IMR-90 (cell line): ENCODE data around the gene PIEZO2. TPM values are rescaled to one million over a fixed set of nuclear protein-coding genes. Genes with fewer than 3 reads are reported as not detected.

Source experiments
- ATAC-seq: fragments of 200-7000 bp; cut with Tn5 transposase; 2 replicates; pipeline ENCODE4 v1.9.1; 2020; ENCODE audit warnings: low read depth, mild to moderate bottlenecking, moderate library complexity
- BruUV-seq: library from RNA; stranded (reverse); fragments of 400-500 nt; replicated peaks from 2 replicates; lab custom pipeline; 2021; lab: Mats Ljungman, UMichigan
- CTCF ChIA-PET: fragments of 300-600 bp; formaldehyde crosslinking; extraction: SDS; loops from one replicate; lab custom pipeline; 2021; ENCODE audit warnings: antibody characterized with exemption; lab: Yijun Ruan, JAX
- POLR2A ChIA-PET: fragments of 300-600 bp; sonication (Branson Sonifier 250); formaldehyde crosslinking; loops from one replicate; lab custom pipeline; 2022; ENCODE audit warnings: antibody characterized with exemption; ENCODE audit not compliant: unreplicated experiment; lab: Charles Lee
- DNase-seq: peaks from one replicate; pipeline ENCODE4 v3.0.0; 2013
- H2AFZ ChIP-seq: replicated peaks from 2 replicates; pipeline ENCODE3; 2013; ENCODE audit warnings: low read length, mild to moderate bottlenecking; ENCODE audit not compliant: poor library complexity
- H2AK5ac ChIP-seq: 2 replicates; pipeline ENCODE4 v1.6.1; 2013; ENCODE audit warnings: low read depth, low read length, inconsistent platforms
- H2AK9ac ChIP-seq: replicated peaks from 2 replicates; pipeline ENCODE3; 2013; ENCODE audit warnings: mild to moderate bottlenecking, low read depth, low read length, moderate library complexity; ENCODE audit not compliant: poor library complexity
- H2BK120ac ChIP-seq: 2 replicates; pipeline ENCODE4 v1.6.1; 2013; ENCODE audit warnings: low read depth, low read length, inconsistent platforms
- H2BK15ac ChIP-seq: 3 replicates; pipeline ENCODE4 v1.6.1; 2013; ENCODE audit warnings: low read depth, low read length, inconsistent platforms
- H2BK20ac ChIP-seq: 2 replicates; pipeline ENCODE4 v1.6.1; 2013; ENCODE audit warnings: low read depth, mild to moderate bottlenecking, inconsistent platforms, low read length, moderate library complexity
- H2BK5ac ChIP-seq: 2 replicates; pipeline ENCODE4 v1.6.1; 2013; ENCODE audit warnings: mild to moderate bottlenecking, low read depth, low read length, inconsistent platforms; ENCODE audit not compliant: poor library complexity, severe bottlenecking
- H3K14ac ChIP-seq: replicated peaks from 2 replicates; pipeline ENCODE4 v1.6.1; 2013; ENCODE audit warnings: low read depth, low read length, inconsistent platforms
- H3K18ac ChIP-seq: 2 replicates; pipeline ENCODE4 v1.6.1; 2013; ENCODE audit warnings: low read depth, low read length, control low read depth
- H3K23ac ChIP-seq: 2 replicates; pipeline ENCODE4 v1.6.1; 2013; ENCODE audit warnings: low read depth, low read length, inconsistent platforms
- H3K27ac ChIP-seq: 2 replicates; pipeline ENCODE4 v1.5.1; 2013; ENCODE audit warnings: mild to moderate bottlenecking, control low read depth, low read length; ENCODE audit not compliant: insufficient read depth
- H3K27me3 ChIP-seq: 2 replicates; pipeline ENCODE4 v1.6.1; 2013; ENCODE audit warnings: low read length; ENCODE audit not compliant: control insufficient read depth, insufficient read depth
- H3K36me3 ChIP-seq: 2 replicates; pipeline ENCODE4 v1.6.1; 2013; ENCODE audit warnings: low read length, mixed read lengths; ENCODE audit not compliant: control insufficient read depth, insufficient read depth
- H3K4ac ChIP-seq: 2 replicates; pipeline ENCODE4 v1.6.1; 2013; ENCODE audit warnings: low read depth, low read length, inconsistent platforms
- H3K4me1 ChIP-seq: 2 replicates; pipeline ENCODE4 v1.6.1; 2013; ENCODE audit warnings: low read length, mixed read lengths; ENCODE audit not compliant: control insufficient read depth, insufficient read depth
- H3K4me2 ChIP-seq: 2 replicates; pipeline ENCODE4 v1.6.1; 2013; ENCODE audit warnings: low read depth, mild to moderate bottlenecking, control low read depth, low read length, moderate library complexity
- H3K4me3 ChIP-seq: 2 replicates; pipeline ENCODE4 v1.5.1; 2013; ENCODE audit warnings: low read depth, mild to moderate bottlenecking, control low read depth, low read length, moderate library complexity; ENCODE audit not compliant: insufficient read depth
- H3K56ac ChIP-seq: 2 replicates; pipeline ENCODE4 v1.6.1; 2013; ENCODE audit warnings: low read length, inconsistent platforms; ENCODE audit not compliant: insufficient read depth; ENCODE audit errors: extremely low read depth
- H3K79me1 ChIP-seq, 2 experiments: 2 replicates each; pipeline ENCODE4 v1.6.1; 2013; ENCODE audit warnings: low read length in 2 of 2, inconsistent platforms in 1 of 2, low read depth in 1 of 2
- H3K9ac ChIP-seq: 2 replicates; pipeline ENCODE4 v1.6.1; 2013; ENCODE audit warnings: low read depth, low read length, control low read depth
- H3K9me1 ChIP-seq: 2 replicates; pipeline ENCODE4 v1.6.1; 2013; ENCODE audit warnings: low read length, inconsistent platforms; ENCODE audit not compliant: insufficient read depth
- H3K9me3 ChIP-seq: 2 replicates; pipeline ENCODE4 v1.6.1; 2013; ENCODE audit warnings: low read length; ENCODE audit not compliant: control insufficient read depth, insufficient read depth
- H4K20me1 ChIP-seq: 2 replicates; pipeline ENCODE4 v1.6.1; 2013; ENCODE audit warnings: low read length, inconsistent platforms; ENCODE audit not compliant: insufficient read depth
- H4K5ac ChIP-seq: 2 replicates; pipeline ENCODE4 v1.6.1; 2013; ENCODE audit warnings: mild to moderate bottlenecking, low read depth, low read length, control low read depth
- H4K8ac ChIP-seq, 2 experiments: 2 replicates each; pipeline ENCODE4 v1.6.1; 2013; ENCODE audit warnings: low read depth in 2 of 2, low read length in 2 of 2, control low read depth in 1 of 2, inconsistent platforms in 1 of 2
- H4K91ac ChIP-seq: 2 replicates; pipeline ENCODE4 v1.6.1; 2013; ENCODE audit warnings: low read depth, low read length, inconsistent platforms; ENCODE audit not compliant: insufficient read depth
- BHLHE40 ChIP-seq: fragments of 150-350 bp; IDR thresholded peaks from 2 replicates; pipeline ENCODE4 v1.6.1; 2016; ENCODE audit warnings: mild to moderate bottlenecking, low read depth, low read length
- CEBPB ChIP-seq: IDR thresholded peaks from 2 replicates; pipeline ENCODE4 v1.6.1; 2012; ENCODE audit warnings: low read depth, low read length, improper control_type of control experiment
- CHD1 ChIP-seq: IDR thresholded peaks from 2 replicates; pipeline ENCODE4 v1.6.1; 2012; ENCODE audit warnings: low read depth, low read length, improper control_type of control experiment
- FOS ChIP-seq: fragments of 150-350 bp; IDR thresholded peaks from 2 replicates; pipeline ENCODE4 v1.6.1; 2016; ENCODE audit warnings: low read depth, low read length
- MAFK ChIP-seq: IDR thresholded peaks from 2 replicates; pipeline ENCODE4 v1.6.1; 2012; ENCODE audit warnings: low read depth, low read length, improper control_type of control experiment
- MAZ ChIP-seq: IDR thresholded peaks from 2 replicates; pipeline ENCODE4 v1.6.1; 2012; ENCODE audit warnings: low read depth, mild to moderate bottlenecking, low read length, improper control_type of control experiment, moderate library complexity, borderline replicate concordance
- MXI1 ChIP-seq: IDR thresholded peaks from 2 replicates; pipeline ENCODE4 v1.6.1; 2012; ENCODE audit warnings: low read depth, mild to moderate bottlenecking, low read length, moderate library complexity, borderline replicate concordance
- NFE2L2 ChIP-seq: fragments of 150-350 bp; IDR thresholded peaks from 2 replicates; pipeline ENCODE4 v1.6.1; 2016; ENCODE audit warnings: low read depth, mild to moderate bottlenecking, low read length
- POLR2A ChIP-seq: IDR thresholded peaks from 2 replicates; pipeline ENCODE4 v1.6.1; 2012; ENCODE audit warnings: mild to moderate bottlenecking, low read depth, low read length
- RAD21 ChIP-seq: IDR thresholded peaks from 2 replicates; pipeline ENCODE4 v1.6.1; 2012; ENCODE audit warnings: low read length, improper control_type of control experiment
- RCOR1 ChIP-seq: IDR thresholded peaks from 2 replicates; pipeline ENCODE4 v1.6.1; 2012; ENCODE audit warnings: mild to moderate bottlenecking, low read length, improper control_type of control experiment; ENCODE audit not compliant: insufficient replicate concordance
- RFX5 ChIP-seq: IDR thresholded peaks from 2 replicates; pipeline ENCODE4 v1.8.0; 2012; ENCODE audit warnings: low read depth, mild to moderate bottlenecking, low read length, moderate library complexity
- SMC3 ChIP-seq: fragments of 150-350 bp; IDR thresholded peaks from 2 replicates; pipeline ENCODE4 v1.6.1; 2016; ENCODE audit warnings: low read depth, mild to moderate bottlenecking, antibody characterized with exemption, low read length, moderate library complexity
- USF2 ChIP-seq: fragments of 150-350 bp; IDR thresholded peaks from 2 replicates; pipeline ENCODE4 v1.6.1; 2017; ENCODE audit warnings: mild to moderate bottlenecking, antibody characterized with exemption, low read length, low read depth
- WGBS, 2 experiments: methylation state at CpG; one replicate each; pipeline versions ENCODE4 v1.1.5 to v1.1.7; 2013; ENCODE audit warnings: missing lambda C conversion rate in 2 of 2; ENCODE audit not compliant: insufficient read length in 1 of 2; ENCODE audit errors: extremely low coverage in 2 of 2; 5-methylcytosine and 5-hydroxymethylcytosine counted together
- dilution Hi-C: fragments of 300-500 bp; cut with HindIII; formaldehyde crosslinking; loops from one replicate; pipeline ENCODE4 v1.14.3; 2018; ENCODE audit warnings: low sequenced_read_pairs; ENCODE audit not compliant: unreplicated experiment
- in situ Hi-C: fragments of 300-500 bp; cut with MboI; formaldehyde crosslinking; loops from 3 replicates; pipeline ENCODE4 v1.14.3; 2019; ENCODE audit warnings: low sequenced_read_pairs, inconsistent platforms, mixed read lengths
- intact Hi-C: fragments of 100-400 bp; cut with micrococcal nuclease; formaldehyde crosslinking; loops from 2 replicates; pipeline ENCODE4 v1.10.0; 2022
- polyA plus RNA-seq, 3 experiments: library from polyadenylated mRNA; depleted of rRNA; stranded (reverse); fragments of >200 nt; gene quantifications; 2 replicates each; pipeline ENCODE4 v1.2.3, GENCODE V29; 2012; ENCODE audit warnings: low replicate concordance in 1 of 3
- total RNA-seq: library from RNA; depleted of rRNA; stranded (reverse); fragments of >200 nt; gene quantifications from 2 replicates; pipeline ENCODE4 v1.2.3, GENCODE V29; 2012
- TF ChIP-seq, protein P1 (sequence below): conservative IDR thresholded peaks from 2 replicates; pipeline ENCODE4 v1.5.1; 2012; ENCODE audit warnings: mild to moderate bottlenecking, low read depth, low read length, improper control_type of control experiment
- TF ChIP-seq, protein P2 (sequence below): fragments of 150-350 bp; IDR thresholded peaks from 2 replicates; pipeline ENCODE4 v1.6.1; 2016; ENCODE audit warnings: low read depth, mild to moderate bottlenecking, low read length, moderate library complexity, borderline replicate concordance

The PIEZO2 gene
- total and polyA plus RNA-seq, 2 of the 4 experiments (the other 2 are of a cell fraction) = 2.4 to 4.1 TPM

GRCh38 chr18:10689236-10690034 is 459.9 kb downstream of the PIEZO2 start:
- no peak overlapping the region for H3K23ac ChIP-seq

More at GRCh38 chr18:10689236-10690034, 459.9 kb downstream of the PIEZO2 start:
- no peak overlapping the region for H3K14ac ChIP-seq
- H3K27me3 ChIP-seq = no peaks in the 10 kb centered on the region
- no peak overlapping the region for H2BK20ac ChIP-seq
- no peak overlapping the region for H3K4me3 ChIP-seq
- 40% methylated on average over 1 of the region's 12 CpGs; no CpG with 5 or more reads in 1 of the 2 experiments for WGBS, 2 experiments
- H4K20me1 ChIP-seq = no peaks in the 10 kb centered on the region
- H3K27ac ChIP-seq = no peak overlapping the region
- no peaks in the 10 kb centered on the region for H3K4me1 ChIP-seq
- POLR2A ChIA-PET = no interaction called here
- intact Hi-C loops = no loop called here
- peaks cover 6% of the 10 kb centered on the region; the same call in 1 of the 2 replicates for H3K36me3 ChIP-seq
- H3K9ac ChIP-seq = no peak overlapping the region
- in situ Hi-C loops = no loop called here
- H4K91ac ChIP-seq = no peak overlapping the region
- CTCF ChIA-PET = no interaction called here
- ATAC-seq = no peak
- H2AK9ac ChIP-seq = no peak overlapping the region
- no peak overlapping the region for H2BK120ac ChIP-seq
- no peak overlapping the region for H2AK5ac ChIP-seq
- H2AFZ ChIP-seq = no peak overlapping the region
- H3K4me2 ChIP-seq = no peak overlapping the region
- H2BK5ac ChIP-seq = no peak overlapping the region
- H3K79me1 ChIP-seq = no peaks in the 10 kb centered on the region
- TF ChIP-seq NFE2L2 (no peak), BHLHE40 (no peak), CHD1 (no peak), POLR2A (no peak), RFX5 (no peak), MXI1 (no peak), CEBPB (no peak), RCOR1 (no peak), SMC3 (no peak), FOS (no peak), MAFK (no peak), MAZ (no peak), USF2 (no peak), RAD21 (no peak)
- TF ChIP-seq, protein P1, sequence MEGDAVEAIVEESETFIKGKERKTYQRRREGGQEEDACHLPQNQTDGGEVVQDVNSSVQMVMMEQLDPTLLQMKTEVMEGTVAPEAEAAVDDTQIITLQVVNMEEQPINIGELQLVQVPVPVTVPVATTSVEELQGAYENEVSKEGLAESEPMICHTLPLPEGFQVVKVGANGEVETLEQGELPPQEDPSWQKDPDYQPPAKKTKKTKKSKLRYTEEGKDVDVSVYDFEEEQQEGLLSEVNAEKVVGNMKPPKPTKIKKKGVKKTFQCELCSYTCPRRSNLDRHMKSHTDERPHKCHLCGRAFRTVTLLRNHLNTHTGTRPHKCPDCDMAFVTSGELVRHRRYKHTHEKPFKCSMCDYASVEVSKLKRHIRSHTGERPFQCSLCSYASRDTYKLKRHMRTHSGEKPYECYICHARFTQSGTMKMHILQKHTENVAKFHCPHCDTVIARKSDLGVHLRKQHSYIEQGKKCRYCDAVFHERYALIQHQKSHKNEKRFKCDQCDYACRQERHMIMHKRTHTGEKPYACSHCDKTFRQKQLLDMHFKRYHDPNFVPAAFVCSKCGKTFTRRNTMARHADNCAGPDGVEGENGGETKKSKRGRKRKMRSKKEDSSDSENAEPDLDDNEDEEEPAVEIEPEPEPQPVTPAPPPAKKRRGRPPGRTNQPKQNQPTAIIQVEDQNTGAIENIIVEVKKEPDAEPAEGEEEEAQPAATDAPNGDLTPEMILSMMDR = no peak
- TF ChIP-seq, protein P2, sequence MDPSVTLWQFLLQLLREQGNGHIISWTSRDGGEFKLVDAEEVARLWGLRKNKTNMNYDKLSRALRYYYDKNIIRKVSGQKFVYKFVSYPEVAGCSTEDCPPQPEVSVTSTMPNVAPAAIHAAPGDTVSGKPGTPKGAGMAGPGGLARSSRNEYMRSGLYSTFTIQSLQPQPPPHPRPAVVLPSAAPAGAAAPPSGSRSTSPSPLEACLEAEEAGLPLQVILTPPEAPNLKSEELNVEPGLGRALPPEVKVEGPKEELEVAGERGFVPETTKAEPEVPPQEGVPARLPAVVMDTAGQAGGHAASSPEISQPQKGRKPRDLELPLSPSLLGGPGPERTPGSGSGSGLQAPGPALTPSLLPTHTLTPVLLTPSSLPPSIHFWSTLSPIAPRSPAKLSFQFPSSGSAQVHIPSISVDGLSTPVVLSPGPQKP = no peak
- no peak overlapping the region for H3K18ac ChIP-seq
- BruUV-seq = no TSS peak
- H3K56ac ChIP-seq = no peak overlapping the region
- H3K9me3 ChIP-seq = no peaks in the 10 kb centered on the region
- H4K5ac ChIP-seq = no peak overlapping the region
- H3K4ac ChIP-seq = no peak overlapping the region
- H4K8ac ChIP-seq = no peak overlapping the region
- dilution Hi-C loops = no loop called here
- no peak for DNase-seq
- H2BK15ac ChIP-seq = no peak overlapping the region
- H3K9me1 ChIP-seq = no peaks in the 10 kb centered on the region
